Right lobe of liver (tissue), 6 donors: ENCODE measurements around the gene NIPAL3. TPM values are rescaled to one million over a fixed set of nuclear protein-coding genes. Genes with fewer than 3 reads are reported as not detected.
"Not testable (repeated sequence)": the region's sequence is repeated elsewhere in the genome, so short reads cannot be mapped to it uniquely, and the experiment has no call there.

Experiments used
- ATAC-seq, 4 donors: fragments of 200-7000 bp; cut with Tn5 transposase; one replicate each; pipeline ENCODE4 v1.9.1; 2020; ENCODE audit warnings: mild to moderate bottlenecking in 4 of 4, moderate library complexity in 4 of 4
- DNase-seq, 3 donors: peaks; one replicate each; pipeline ENCODE4 v3.0.0-alpha.2; 2020
- H3K27ac ChIP-seq, 3 donors: fragments of 200-600 bp; one replicate each; pipeline ENCODE4 v1.8.0; 2022
- H3K27me3 ChIP-seq, 2 donors: fragments of 200-600 bp; one replicate each; pipeline ENCODE4 v1.8.0; 2022
- H3K36me3 ChIP-seq, 4 donors: fragments of 200-600 bp; sonication (generic) in 1 of 4; one replicate each; pipeline versions ENCODE4 v1.5.1 to v1.8.0; 2017 to 2022; ENCODE audit warnings: control low read depth in 1 of 4
- H3K4me1 ChIP-seq, 4 donors: fragments of 200-600 bp; sonication (generic) in 1 of 4; one replicate each; pipeline versions ENCODE4 v1.5.1 to v1.8.0; 2017 to 2022; ENCODE audit warnings: control low read depth in 1 of 4
- H3K4me3 ChIP-seq, 3 donors: fragments of 200-600 bp; one replicate each; pipeline ENCODE4 v1.8.0; 2022
- H3K9me3 ChIP-seq, 4 donors: fragments of 200-600 bp; sonication (generic) in 1 of 4; one replicate each; pipeline versions ENCODE4 v1.5.1 to v1.8.0; 2017 to 2022; ENCODE audit warnings: control low read depth in 1 of 4
- POLR2A ChIP-seq: fragments of 450-650 bp; IDR thresholded peaks from one replicate; pipeline ENCODE4 v1.6.1; 2017; ENCODE audit warnings: antibody characterized with exemption, mild to moderate bottlenecking
- WGBS: methylation state at CpG from one replicate; pipeline ENCODE4 v1.1.6; 2018; ENCODE audit warnings: low coverage, low lambda C conversion rate; ENCODE audit not compliant: insufficient coverage; ENCODE audit errors: missing lambda C conversion rate; 5-methylcytosine and 5-hydroxymethylcytosine counted together
- intact Hi-C, 2 donors: fragments of 100-400 bp; cut with DNase I; formaldehyde crosslinking; loops; one replicate each; pipeline versions ENCODE4 v1.11.2 to v1.14.1; 2022
- total RNA-seq, 6 experiments: library from RNA; depleted of rRNA in 2 of 6; stranded (reverse); fragments of >200 nt in 2 of 6; fragmentation: NEBNext Ultra II Directional in 3 of 6; extraction: Animal tissue kit (Norgen Biotek cat#: 25700) in 3 of 6; gene quantifications; one replicate each; pipeline versions ENCODE4 v1.1.0 to v1.2.4, GENCODE V29; 2016 to 2023
- TF ChIP-seq, protein P1 (sequence below), 4 donors: fragments of 200-600 bp in 3 of 4; fragments of 450-650 bp in 1 of 4; IDR thresholded peaks; one replicate each; pipeline versions ENCODE4 v1.5.1 to v1.8.0; 2016 to 2022; ENCODE audit warnings: antibody characterized with exemption in 4 of 4, mild to moderate bottlenecking in 2 of 4
- donor health status: DM: no; HTN: yes; CAD: no.
- donor health status: DM: no; HTN: no; CAD: no.
- donor health status: DM: no; HTN: no; CAD: no.
- donor health status: DM: no; HTN: yes; CAD: no.
- donor health status: DM: no; HTN: yes; CAD: no.

The NIPAL3 gene
- total RNA-seq, 6 experiments from 2014 or later = 3.4 to 9.2 (median 6.0) TPM

DNA sequence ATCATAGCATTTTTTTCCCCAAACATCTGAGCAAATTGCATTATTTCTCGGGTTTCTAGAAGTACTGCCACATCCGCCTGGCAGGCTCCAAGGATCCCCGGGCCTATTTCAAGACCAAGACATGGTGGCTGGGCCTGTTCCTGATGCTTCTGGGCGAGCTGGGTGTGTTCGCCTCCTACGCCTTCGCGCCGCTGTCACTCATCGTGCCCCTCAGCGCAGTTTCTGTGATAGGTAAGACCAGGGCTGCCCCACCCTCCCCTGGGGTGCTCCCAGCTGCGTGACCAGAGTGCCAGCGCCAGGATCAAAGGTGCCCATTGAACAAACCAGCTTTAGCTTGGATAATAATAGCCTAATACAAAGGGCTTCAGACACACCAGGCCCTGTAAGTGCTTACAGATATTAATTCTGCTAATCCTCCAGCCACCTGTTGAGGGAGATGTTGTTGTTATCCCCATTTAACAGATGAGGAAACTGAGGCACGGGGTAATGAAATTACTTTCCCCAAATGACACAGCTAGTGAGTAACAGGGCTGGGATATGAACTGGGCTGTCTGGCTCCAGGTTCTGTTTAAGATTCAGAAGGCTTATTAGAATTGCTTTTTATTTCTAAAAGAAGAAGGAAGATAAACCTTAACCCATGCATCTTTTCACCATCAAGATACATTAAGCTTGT lies 26.5 kb downstream of the NIPAL3 start:
- no peak for DNase-seq
- WGBS = 94% methylated on average over 13 of the region's 14 CpGs

DNA sequence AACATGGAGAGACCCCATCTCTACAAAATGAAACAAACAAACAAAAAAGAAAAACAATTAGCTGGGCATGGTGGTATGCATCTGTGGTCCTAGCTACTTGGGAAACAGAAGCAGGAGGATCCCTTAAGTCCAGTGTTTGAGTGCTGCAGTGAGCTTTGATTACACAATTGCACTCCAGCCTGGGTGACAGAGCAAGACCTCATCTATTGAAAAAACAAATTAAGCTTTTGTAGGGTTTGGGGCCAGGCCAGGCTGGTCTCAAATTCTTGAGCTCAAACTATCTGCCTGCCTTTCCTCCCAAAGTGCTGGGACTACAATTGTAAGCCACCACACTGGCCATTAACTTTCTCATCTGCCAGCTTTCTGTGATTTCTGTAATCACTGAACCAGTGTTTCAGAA lies 27.2 kb downstream of the NIPAL3 start:
- no peaks in the 10 kb centered on the region for H3K4me1 ChIP-seq
- ATAC-seq = peak in 1 of 4 donors; percentile 45
- intact Hi-C loops = no loop called here
- TF ChIP-seq, protein P1, sequence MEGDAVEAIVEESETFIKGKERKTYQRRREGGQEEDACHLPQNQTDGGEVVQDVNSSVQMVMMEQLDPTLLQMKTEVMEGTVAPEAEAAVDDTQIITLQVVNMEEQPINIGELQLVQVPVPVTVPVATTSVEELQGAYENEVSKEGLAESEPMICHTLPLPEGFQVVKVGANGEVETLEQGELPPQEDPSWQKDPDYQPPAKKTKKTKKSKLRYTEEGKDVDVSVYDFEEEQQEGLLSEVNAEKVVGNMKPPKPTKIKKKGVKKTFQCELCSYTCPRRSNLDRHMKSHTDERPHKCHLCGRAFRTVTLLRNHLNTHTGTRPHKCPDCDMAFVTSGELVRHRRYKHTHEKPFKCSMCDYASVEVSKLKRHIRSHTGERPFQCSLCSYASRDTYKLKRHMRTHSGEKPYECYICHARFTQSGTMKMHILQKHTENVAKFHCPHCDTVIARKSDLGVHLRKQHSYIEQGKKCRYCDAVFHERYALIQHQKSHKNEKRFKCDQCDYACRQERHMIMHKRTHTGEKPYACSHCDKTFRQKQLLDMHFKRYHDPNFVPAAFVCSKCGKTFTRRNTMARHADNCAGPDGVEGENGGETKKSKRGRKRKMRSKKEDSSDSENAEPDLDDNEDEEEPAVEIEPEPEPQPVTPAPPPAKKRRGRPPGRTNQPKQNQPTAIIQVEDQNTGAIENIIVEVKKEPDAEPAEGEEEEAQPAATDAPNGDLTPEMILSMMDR (IDR thresholded peaks at IDR 0.05) = no peak
- TF ChIP-seq POLR2A = no peak
- no peaks in the 10 kb centered on the region for H3K36me3 ChIP-seq
- H3K9me3 ChIP-seq = no peaks in the 10 kb centered on the region
- H3K4me3 ChIP-seq = no peak overlapping the region
- H3K27me3 ChIP-seq = no peaks in the 10 kb centered on the region
- no peak for DNase-seq
- H3K27ac ChIP-seq = no peak overlapping the region

More for the DNA sequence above, 26.5 kb downstream of the NIPAL3 start:
- no peak for TF ChIP-seq POLR2A
- TF ChIP-seq, protein P1 (IDR thresholded peaks at IDR 0.05) = no peak
- no peaks in the 10 kb centered on the region for H3K36me3 ChIP-seq
- no peak for ATAC-seq
- H3K27ac ChIP-seq = no peak overlapping the region
- no peaks in the 10 kb centered on the region for H3K27me3 ChIP-seq
- H3K4me1 ChIP-seq = no peaks in the 10 kb centered on the region
- intact Hi-C loops = no loop called here
- no peaks in the 10 kb centered on the region for H3K9me3 ChIP-seq
- no peak overlapping the region for H3K4me3 ChIP-seq

DNA sequence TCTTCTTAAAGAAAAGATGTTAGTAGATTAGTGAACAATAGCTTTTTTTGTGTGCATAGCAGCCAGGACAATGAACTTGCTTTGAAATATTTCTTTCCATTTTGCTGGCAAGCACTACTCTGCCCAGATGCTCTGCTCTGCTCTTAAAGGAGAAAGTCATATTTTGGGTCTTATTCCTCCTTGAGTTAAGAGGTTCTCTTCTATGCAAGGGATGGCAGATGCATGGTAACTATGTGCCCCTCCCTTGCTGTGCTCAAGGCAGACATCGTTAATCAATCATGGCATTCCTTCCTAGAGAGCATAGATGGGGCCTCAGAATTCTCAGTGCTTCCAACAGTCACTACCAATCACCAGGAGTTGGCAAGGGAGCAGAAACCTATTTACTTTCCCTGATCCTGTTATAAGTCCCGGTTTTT lies 27.6 kb downstream of the NIPAL3 start:
- 18% methylated on average over 1 of the region's 2 CpGs for WGBS
- DNase-seq (no peak), ATAC-seq (no peak)
- Histone ChIP-seq H3K27ac (no peak overlapping the region), H3K4me3 (no peak overlapping the region), H3K9me3 (no peaks in the 10 kb centered on the region), H3K27me3 (no peaks in the 10 kb centered on the region), H3K4me1 (no peaks in the 10 kb centered on the region), H3K36me3 (no peaks in the 10 kb centered on the region)
- no peak for TF ChIP-seq POLR2A
- TF ChIP-seq, protein P1 (IDR thresholded peaks at IDR 0.05) = no peak
- intact Hi-C loops = no loop called here

DNA sequence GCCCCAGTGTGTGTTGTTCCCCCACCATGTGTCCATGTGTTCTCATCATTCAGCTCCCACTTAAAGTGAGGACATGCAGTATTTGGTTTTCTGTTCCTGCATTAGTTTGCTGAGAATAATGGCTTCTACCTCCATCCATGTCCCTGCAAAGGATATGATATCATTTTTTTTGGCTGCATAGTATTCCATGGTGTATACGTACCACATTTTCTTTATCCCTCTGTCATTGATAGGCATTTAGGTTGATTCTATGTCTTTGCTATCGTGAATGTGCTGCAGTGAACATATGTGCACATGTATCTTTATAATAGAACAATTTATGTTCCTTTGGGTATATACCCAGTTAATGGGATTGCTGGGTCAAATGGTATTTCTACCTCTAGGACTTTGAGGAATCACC lies 30.8 kb downstream of the NIPAL3 start:
- ATAC-seq, intact Hi-C loops, H3K27ac ChIP-seq, H3K4me1 ChIP-seq, DNase-seq, H3K27me3 ChIP-seq, H3K4me3 ChIP-seq, H3K9me3 ChIP-seq: not testable (repeated sequence)
- peaks cover 0 to 18% (median 0%) of the 10 kb centered on the region in 4 donors for H3K36me3 ChIP-seq
- 85% methylated on average over 2 of the region's 2 CpGs for WGBS

DNA sequence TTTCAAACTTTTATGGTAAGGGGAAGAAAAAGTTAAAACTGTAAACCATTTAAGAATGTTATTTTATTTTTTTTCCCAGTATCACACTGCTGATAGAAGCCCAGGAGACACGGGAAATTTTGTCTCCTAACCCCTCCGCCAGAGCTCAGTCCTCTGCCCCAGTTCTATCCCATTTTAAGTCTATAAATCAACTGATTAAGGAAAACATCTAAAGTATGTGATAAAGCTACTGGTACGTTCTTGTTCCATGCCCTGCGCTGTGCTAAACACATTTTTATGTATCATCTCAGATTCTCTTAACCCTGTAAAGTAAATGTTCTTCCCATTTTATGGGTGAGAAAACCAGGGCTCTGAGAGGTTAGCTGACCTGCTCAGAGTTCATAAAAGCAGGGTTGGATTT lies 34.7 kb downstream of the NIPAL3 start:
- ATAC-seq (no peak), DNase-seq (no peak)
- TF ChIP-seq, protein P1 (IDR thresholded peaks at IDR 0.05) = no peak
- TF ChIP-seq POLR2A = no peak
- Histone ChIP-seq H3K27ac (no peak overlapping the region), H3K27me3 (no peaks in the 10 kb centered on the region), H3K9me3 (no peaks in the 10 kb centered on the region), H3K4me1 (no peaks in the 10 kb centered on the region), H3K4me3 (no peak overlapping the region), H3K36me3 (peaks cover 0 to 18% (median under 1%) of the 10 kb centered on the region in 4 donors)
- WGBS = 92% methylated on average over 4 of the region's 4 CpGs
- intact Hi-C loops = no loop called here
